ENCODE results near the gene TGM2.

DNA sequence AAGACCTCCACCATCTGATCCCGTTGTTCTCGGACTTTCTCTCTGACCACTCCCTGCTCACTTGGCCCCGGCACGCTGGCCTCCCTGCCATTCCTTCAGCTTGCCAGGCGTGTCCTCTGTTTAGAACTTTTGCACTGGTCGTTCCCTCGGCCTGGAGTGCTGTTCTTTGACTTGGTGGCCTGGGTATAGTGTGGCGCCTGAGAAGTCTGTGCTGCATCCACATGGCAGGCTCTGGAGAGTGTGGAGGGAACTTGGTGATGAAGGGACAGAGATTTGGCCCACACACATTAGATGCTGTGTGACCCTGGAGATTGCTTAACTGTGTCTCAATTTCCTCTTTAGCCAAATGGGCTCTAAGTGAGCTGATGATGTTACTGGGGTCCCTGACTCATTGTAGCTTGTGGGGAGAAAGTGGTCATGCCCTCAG, 13.0 kb upstream of the TGM2 start:
- TF ChIP-seq, protein P1, sequence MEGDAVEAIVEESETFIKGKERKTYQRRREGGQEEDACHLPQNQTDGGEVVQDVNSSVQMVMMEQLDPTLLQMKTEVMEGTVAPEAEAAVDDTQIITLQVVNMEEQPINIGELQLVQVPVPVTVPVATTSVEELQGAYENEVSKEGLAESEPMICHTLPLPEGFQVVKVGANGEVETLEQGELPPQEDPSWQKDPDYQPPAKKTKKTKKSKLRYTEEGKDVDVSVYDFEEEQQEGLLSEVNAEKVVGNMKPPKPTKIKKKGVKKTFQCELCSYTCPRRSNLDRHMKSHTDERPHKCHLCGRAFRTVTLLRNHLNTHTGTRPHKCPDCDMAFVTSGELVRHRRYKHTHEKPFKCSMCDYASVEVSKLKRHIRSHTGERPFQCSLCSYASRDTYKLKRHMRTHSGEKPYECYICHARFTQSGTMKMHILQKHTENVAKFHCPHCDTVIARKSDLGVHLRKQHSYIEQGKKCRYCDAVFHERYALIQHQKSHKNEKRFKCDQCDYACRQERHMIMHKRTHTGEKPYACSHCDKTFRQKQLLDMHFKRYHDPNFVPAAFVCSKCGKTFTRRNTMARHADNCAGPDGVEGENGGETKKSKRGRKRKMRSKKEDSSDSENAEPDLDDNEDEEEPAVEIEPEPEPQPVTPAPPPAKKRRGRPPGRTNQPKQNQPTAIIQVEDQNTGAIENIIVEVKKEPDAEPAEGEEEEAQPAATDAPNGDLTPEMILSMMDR (IDR thresholded peaks at IDR 0.05) = no peak
- no peak for TF ChIP-seq POLR2A (IDR thresholded peaks at IDR 0.05)
